Measurements from ENCODE around the gene ZNF853. TPM values are rescaled to one million over a fixed set of nuclear protein-coding genes. Genes with fewer than 3 reads are reported as not detected.

The ZNF853 gene
- polyA plus RNA-seq, 3 donors: 0.15 TPM; not detected in 2

DNA sequence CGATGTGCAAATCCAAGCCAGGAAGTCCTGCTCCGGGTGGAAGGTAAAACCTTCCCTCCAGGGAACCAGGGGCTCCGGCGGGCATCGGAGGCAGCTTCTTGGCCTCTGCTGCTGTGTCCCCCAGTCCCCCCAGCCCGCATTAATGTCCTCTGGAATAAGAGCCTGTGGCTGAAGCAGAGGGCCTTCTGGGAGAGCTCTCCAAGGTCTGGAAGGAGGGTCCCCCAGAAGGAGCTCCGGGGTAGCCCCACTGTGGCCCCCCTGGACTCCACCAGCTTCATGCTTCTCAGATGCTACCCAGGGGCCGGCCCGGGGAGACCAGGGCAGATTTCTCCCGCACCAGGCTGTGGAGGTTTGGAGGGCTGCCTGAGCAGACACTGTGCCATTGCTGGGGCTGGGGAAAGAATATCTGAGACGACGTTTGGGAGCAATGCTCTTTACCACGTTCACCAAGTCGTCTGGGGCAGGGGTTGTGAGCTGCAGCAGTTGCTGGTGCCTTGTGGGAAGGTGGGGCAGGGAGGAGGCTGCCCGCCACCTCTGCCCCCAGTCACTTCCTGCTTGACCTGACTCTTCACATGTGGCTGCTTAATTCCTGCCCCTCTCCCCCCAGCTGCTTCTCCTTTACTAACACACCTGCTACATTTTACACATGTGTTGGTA, 8.3 kb downstream of the ZNF853 start:
- H3K27ac Mint-ChIP-seq: no peak overlapping the region
- no peaks in the 10 kb centered on the region for H3K79me2 ChIP-seq (ENCODE audit: insufficient read depth, low read length)
- peaks cover 0 to 16% of the 10 kb centered on the region in 2 donors for H3K9me3 ChIP-seq (replicated peaks in 1 of 2; ENCODE audit: control insufficient read depth in 1 of 2, insufficient read depth in 1 of 2, low read length in 2 of 2)
- H3K27ac ChIP-seq (ENCODE audit: low read depth in 1 of 2, low read length in 2 of 2): no peak overlapping the region
- intact Hi-C loops (cut with micrococcal nuclease): no loop called here
- TF ChIP-seq, protein P1, sequence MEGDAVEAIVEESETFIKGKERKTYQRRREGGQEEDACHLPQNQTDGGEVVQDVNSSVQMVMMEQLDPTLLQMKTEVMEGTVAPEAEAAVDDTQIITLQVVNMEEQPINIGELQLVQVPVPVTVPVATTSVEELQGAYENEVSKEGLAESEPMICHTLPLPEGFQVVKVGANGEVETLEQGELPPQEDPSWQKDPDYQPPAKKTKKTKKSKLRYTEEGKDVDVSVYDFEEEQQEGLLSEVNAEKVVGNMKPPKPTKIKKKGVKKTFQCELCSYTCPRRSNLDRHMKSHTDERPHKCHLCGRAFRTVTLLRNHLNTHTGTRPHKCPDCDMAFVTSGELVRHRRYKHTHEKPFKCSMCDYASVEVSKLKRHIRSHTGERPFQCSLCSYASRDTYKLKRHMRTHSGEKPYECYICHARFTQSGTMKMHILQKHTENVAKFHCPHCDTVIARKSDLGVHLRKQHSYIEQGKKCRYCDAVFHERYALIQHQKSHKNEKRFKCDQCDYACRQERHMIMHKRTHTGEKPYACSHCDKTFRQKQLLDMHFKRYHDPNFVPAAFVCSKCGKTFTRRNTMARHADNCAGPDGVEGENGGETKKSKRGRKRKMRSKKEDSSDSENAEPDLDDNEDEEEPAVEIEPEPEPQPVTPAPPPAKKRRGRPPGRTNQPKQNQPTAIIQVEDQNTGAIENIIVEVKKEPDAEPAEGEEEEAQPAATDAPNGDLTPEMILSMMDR (IDR thresholded peaks at IDR 0.05): no peak
- no peak overlapping the region for H3K9ac ChIP-seq (ENCODE audit: insufficient read depth, low read length, poor library complexity, severe bottlenecking)
- H3K27me3 ChIP-seq (ENCODE audit: control insufficient read depth in 2 of 2, insufficient read depth in 2 of 2, low read length in 2 of 2): peaks cover 0 to 7% of the 10 kb centered on the region in 2 donors
- peaks cover 9 to 17% (median 13%) of the 10 kb centered on the region in 3 donors for H3K27me3 Mint-ChIP-seq (ENCODE audit: low read depth in 3 of 3)
- H3K4me1 ChIP-seq (ENCODE audit: control insufficient read depth in 1 of 2, insufficient read depth in 2 of 2, low read length in 2 of 2): peaks cover 13 to 15% of the 10 kb centered on the region in 2 donors
- no peak overlapping the region for H3K4me2 ChIP-seq (replicated peaks; ENCODE audit: extremely low read depth, low read length, poor library complexity, severe bottlenecking)
- 92% methylated on average over 10 of the region's 15 CpGs for WGBS (ENCODE audit: insufficient coverage)
- H3K4me1 Mint-ChIP-seq: peaks cover 21% of the 10 kb centered on the region
- H3K9me3 Mint-ChIP-seq: peaks cover 6 to 17% (median 12%) of the 10 kb centered on the region in 7 donors
- no peak overlapping the region for H3K4me3 ChIP-seq (replicated peaks in 1 of 3; ENCODE audit: low read depth in 2 of 3, low read length in 3 of 3)
- no peak overlapping the region for H3K4me3 Mint-ChIP-seq
- DNase-seq: no peak
- H4K20me1 ChIP-seq (ENCODE audit: insufficient read depth, low read length): no peaks in the 10 kb centered on the region
- no peak overlapping the region for H2AFZ ChIP-seq (ENCODE audit: insufficient read depth, low read depth, low read length, poor library complexity, severe bottlenecking)
- H3K36me3 ChIP-seq (replicated peaks in 1 of 2; ENCODE audit: control insufficient read depth in 1 of 2, insufficient read depth in 2 of 2, low read length in 2 of 2): no peaks in the 10 kb centered on the region
- no peaks in the 10 kb centered on the region for H3K36me3 Mint-ChIP-seq

- H3K4me1 ChIP-seq (ENCODE audit: control insufficient read depth in 1 of 2, insufficient read depth in 2 of 2, low read length in 2 of 2): peaks cover 13 to 15% of the 10 kb centered on the region in 2 donors
- Mint-ChIP-seq H3K27me3 (ENCODE audit: low read depth in 3 of 3) (peaks cover 9 to 14% (median 11%) of the 10 kb centered on the region in 3 donors), H3K4me3 (no peak overlapping the region), H3K4me1 (peaks cover 21% of the 10 kb centered on the region), H3K27ac (peak overlapping the region in 1 of 7 donors; percentile 62), H3K9me3 (peaks cover 6 to 17% (median 12%) of the 10 kb centered on the region in 7 donors), H3K36me3 (no peaks in the 10 kb centered on the region)
- H3K27ac ChIP-seq (ENCODE audit: low read depth in 1 of 2, low read length in 2 of 2): no peak overlapping the region
- no peaks in the 10 kb centered on the region for H3K79me2 ChIP-seq (ENCODE audit: insufficient read depth, low read length)
- intact Hi-C loops (cut with micrococcal nuclease): no loop called here
- DNase-seq: no peak
- H3K27me3 ChIP-seq (ENCODE audit: control insufficient read depth in 2 of 2, insufficient read depth in 2 of 2, low read length in 2 of 2): peaks cover 0 to 5% of the 10 kb centered on the region in 2 donors
- H3K9ac ChIP-seq (ENCODE audit: insufficient read depth, low read length, poor library complexity, severe bottlenecking): no peak overlapping the region
- no peak overlapping the region for H3K4me3 ChIP-seq (replicated peaks in 1 of 3; ENCODE audit: low read depth in 2 of 3, low read length in 3 of 3)
- 75% methylated on average over 1 of the region's 3 CpGs for WGBS (ENCODE audit: insufficient coverage)
- H2AFZ ChIP-seq (ENCODE audit: insufficient read depth, low read depth, low read length, poor library complexity, severe bottlenecking): no peak overlapping the region
- H3K9me3 ChIP-seq (replicated peaks in 1 of 2; ENCODE audit: control insufficient read depth in 1 of 2, insufficient read depth in 1 of 2, low read length in 2 of 2): peaks cover 0 to 16% of the 10 kb centered on the region in 2 donors
- TF ChIP-seq, protein P1 (IDR thresholded peaks at IDR 0.05): no peak
- no peaks in the 10 kb centered on the region for H3K36me3 ChIP-seq (replicated peaks in 1 of 2; ENCODE audit: control insufficient read depth in 1 of 2, insufficient read depth in 2 of 2, low read length in 2 of 2)
- H4K20me1 ChIP-seq (ENCODE audit: insufficient read depth, low read length): no peaks in the 10 kb centered on the region
- H3K4me2 ChIP-seq (replicated peaks; ENCODE audit: extremely low read depth, low read length, poor library complexity, severe bottlenecking): no peak overlapping the region
Observed at GRCh38 chr7:6624246-6624611, 8.8 kb downstream of the ZNF853 start.
